GM21576 (cell line): ENCODE data around the gene VOPP1.
A peak's percentile ranks its signal among the peaks of the same experiment; 100 is the strongest.
"Not testable (repeated sequence)": the region's sequence is repeated elsewhere in the genome, so short reads cannot be mapped to it uniquely, and the experiment has no call there.

Source experiments
- ATAC-seq: cut with Tn5 transposase; IDR thresholded peaks from one replicate; pipeline ENCODE4 v1.9.1; 2021; ENCODE audit warnings: mild to moderate bottlenecking, moderate library complexity; ENCODE audit not compliant: unreplicated experiment

VOPP1 gene

GRCh38 chr7:55572378-55573233 is at the start of gene VOPP1:
Gene VOPP1 (minus strand): TSS chr7:55572502. CDS start chr7:55572324, 178 bp downstream.
- ATAC-seq, result peak; percentile 37

DNA sequence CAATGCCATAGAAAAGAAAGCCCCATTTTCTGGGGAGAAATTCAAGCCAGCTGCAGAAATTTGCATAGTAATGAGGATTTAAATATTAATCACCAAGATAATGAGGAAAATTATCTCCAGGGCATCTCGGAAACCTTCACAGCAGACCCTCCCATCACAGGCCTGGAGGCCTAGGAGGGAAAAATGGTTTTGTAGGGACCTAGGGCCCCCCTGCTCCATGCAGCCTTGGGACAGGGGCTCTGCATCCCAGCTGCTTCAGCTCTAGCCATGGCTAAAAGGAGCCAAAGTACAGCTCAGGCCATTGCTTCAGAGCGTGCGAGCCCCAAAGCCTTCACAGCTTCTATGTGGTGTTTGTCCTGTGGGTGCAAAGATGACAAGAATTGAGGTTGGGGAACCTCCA is 46.6 kb upstream of the VOPP1 start:
- ATAC-seq, result no peak

DNA sequence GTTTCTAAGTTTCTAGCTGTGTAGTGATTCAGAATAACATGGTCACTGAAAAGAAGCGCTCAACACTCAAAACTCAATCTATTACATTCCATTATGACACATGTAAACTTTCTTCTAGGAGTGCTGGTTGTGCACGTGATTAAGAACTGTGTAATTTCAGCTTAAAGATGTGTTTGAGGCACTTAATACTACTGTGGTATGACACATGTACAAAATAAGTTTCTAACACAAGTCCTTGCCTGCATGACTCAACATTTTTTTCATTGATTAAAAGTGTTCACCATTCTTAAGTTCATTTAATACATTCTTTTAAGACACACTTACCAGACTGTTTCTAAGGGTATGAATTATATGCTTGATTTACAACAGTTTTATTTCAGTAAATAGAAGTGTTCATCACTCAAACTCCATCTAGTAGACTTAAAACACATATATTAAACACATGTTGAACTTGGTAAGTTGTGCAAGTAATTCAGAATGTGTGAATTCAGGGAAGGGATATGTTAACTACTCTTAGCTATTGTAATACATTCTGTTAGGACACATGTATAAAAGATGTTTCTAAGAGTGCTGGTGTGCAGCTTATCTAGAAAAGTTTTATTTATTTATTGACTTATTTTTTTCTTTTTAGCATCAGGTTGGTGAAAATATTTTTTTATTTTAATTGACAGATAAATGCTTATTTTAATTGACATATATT is 42.2 kb upstream of the VOPP1 start:
- ATAC-seq, result not testable (repeated sequence)

GRCh38 chr7:55609726-55610125 is 37.4 kb upstream of the VOPP1 start:
- ATAC-seq, result not testable (repeated sequence)

DNA sequence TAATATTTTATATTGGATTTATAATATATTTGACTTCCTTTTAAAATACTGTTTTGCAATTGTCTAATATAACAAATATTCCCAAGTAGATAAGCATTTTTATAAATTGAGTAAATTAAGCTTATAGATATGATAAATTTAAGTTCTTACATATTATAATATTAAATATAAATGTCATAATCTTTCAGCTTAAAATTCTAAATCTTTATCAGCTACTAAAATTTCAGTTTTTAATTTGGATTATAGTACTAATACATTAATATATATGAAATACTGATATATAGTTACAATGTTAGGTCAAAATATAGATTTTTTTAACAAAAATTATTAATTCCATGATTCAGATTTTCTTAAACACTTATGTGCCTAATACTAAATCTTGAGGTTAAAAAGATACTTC is 33.4 kb upstream of the VOPP1 start:
- not testable (repeated sequence) for ATAC-seq

GRCh38 chr7:55597944-55598499 is 25.7 kb upstream of the VOPP1 start:
- peak; percentile 61 for ATAC-seq

GRCh38 chr7:55597214-55597739 is 25.0 kb upstream of the VOPP1 start:
- ATAC-seq, result not testable (repeated sequence)

DNA sequence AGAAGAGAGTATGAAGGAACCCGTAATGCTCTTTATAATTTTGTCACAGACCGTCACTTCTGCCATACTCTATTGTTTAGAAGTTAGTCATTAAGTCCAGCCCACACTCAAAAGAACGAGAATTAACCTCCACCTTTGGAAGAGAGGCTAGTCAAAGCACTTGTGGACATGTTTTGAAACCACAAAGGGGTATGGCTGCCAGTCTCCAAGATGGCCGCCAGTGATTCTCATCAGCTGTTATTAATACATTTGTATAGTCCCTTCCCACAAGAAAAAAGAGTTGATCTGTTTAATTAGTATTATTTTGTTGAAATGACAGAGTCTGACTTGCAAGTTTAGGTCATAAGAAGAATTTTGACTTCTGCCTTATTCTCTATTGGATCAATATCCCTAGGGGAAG is 23.2 kb upstream of the VOPP1 start:
- ATAC-seq, result no peak

GRCh38 chr7:55594870-55595269 is 22.6 kb upstream of the VOPP1 start:
- no peak for ATAC-seq

GRCh38 chr7:55594414-55594813 is 22.1 kb upstream of the VOPP1 start:
- ATAC-seq, result no peak

DNA sequence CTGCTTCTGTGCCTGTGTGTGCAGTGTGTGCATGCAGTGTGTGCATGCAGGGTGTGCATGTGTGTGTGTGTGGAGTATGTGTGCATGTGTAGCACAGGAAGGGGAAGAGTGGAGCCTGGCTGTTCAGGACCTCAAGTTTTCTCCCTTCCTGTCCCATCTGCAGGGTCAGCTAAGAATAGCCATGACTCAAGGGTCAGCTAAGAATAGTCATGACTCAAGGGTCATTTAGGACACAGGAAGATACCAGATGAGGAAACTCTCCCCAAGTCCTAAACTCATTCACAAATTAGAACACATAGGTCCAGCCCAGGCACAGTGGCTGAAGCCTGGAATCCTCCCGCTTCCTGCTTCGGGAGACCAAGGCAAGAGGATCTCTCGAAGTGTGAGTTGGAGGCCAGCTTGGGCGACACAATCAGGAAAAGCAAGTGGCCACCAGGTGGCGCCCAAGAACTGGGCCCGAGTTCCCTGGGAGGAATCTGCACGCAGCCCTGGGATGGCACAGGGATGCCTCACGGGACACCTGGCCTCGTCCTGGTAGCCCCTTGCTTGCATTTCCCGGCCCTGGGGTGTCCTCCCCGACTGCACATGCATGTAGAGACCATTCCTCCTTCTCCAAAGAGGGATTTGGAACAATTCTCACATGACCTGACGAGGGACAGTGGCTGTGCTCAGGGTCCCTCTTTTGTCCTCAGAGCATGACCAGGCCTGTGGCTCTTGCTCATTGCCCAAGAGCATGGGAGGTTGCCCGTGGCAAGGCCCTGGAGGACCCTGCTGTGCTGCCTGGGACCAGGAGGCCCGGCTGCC is 21.4 kb upstream of the VOPP1 start:
- ATAC-seq, result peak; percentile 44

GRCh38 chr7:55593172-55593514 is 20.8 kb upstream of the VOPP1 start:
- no peak for ATAC-seq

GRCh38 chr7:55592492-55592891 is 20.2 kb upstream of the VOPP1 start:
- no peak for ATAC-seq

GRCh38 chr7:55591282-55591931 is 19.1 kb upstream of the VOPP1 start:
- ATAC-seq, result no peak

- no peak for ATAC-seq
Measured at GRCh38 chr7:55590517-55591281, 18.4 kb upstream of the VOPP1 start.

DNA sequence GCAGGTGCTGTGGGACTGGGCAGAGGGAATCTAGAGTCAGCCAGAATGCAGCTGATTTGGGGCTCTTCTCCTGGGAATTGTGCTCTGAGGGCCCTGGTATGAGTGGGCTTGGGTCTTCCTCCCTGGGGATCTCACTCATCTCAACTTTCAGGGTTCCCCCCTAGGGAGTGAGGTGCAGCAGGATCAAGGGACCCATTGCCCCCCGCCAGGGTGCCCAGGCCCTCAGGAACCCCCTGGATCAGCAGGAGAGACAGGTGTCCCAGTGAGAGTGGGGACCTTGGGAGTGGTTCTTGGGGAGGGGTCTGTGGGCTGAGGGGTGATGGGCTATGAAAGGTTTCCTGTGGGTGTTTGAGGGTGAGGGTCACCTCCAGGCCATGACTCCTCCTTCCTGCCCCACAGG is 17.6 kb upstream of the VOPP1 start:
- no peak for ATAC-seq

DNA sequence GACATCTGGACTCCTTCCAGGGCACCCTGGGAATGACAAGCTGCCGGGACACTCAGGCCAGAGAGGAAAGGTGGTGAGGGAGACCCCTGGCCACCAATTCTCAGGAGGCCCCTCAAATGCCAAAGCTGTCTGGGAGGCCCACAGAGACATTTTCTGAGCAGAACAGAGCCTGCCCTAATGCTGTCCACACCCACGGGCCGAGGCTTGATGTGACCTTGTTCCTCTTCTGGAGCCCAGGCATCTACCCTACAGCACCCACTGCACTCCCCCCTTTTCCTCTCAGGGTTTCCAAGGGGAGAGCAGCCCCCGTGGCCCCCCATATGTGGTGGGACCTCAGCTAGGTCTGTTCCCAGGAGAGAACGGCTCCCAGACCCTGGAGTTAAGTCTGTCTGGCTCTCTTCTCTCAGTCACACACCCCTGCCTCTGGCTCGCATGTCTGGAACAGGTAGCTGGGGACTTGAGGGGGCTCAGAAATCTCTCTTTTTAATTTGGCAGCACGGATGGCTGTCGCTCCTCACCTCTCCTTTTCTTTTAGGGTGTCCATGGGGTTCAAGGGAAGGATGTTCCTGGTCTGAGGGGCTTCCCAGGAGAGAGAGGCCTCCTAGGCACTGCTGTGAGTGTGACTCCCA is 16.8 kb upstream of the VOPP1 start:
- ATAC-seq, result no peak

DNA sequence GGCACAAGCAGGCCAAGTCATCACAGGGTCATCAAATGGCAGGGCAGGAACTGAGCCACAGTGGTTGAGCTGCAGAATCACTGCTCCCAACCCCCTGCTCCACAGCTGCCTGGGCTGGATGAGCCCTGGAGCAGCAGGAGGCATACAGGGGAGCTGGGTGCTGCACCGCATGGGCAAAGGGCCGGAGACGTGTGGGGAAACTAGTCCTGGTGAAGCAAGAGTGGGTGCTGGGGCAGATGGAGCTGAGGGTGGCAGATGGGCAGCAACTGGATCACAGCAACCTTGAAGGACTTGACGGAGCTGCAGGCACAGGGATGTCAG is 16.0 kb upstream of the VOPP1 start:
- no peak for ATAC-seq

DNA sequence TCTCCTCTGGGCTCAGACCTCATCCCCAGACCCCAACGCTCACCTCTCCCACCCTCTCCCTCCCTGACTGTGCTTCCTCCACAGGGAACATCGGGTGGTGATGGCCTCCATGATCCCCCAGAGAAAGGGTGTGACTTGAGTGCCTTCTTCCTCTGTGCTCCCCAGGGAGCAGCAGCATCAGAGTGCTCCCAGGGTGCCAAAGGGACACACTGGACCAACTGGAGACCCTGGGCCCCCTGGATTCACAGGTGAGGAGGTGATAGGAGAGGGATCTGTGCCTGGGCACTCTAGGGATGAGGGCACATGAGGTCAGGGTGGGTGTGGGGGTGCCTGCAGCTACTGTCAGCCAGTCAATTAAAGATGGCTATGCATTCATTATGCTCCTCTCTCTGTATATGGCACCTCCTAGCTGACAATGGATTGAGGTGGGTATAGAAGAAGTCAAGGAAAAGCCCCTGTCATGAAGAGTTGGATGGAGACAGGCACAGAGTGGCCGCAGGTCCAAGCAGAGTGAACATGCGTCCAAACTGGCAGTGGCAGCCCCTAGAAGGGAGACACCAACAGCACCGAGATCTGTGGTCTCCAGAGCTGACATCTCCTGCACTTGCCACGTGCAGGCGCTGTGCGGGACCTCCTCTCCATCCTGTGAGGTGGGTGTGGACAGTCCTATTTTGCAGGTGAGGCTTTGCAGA is 15.5 kb upstream of the VOPP1 start:
- ATAC-seq, result no peak
